ENCODE data around the gene OR8K5.
"Not testable (repeated sequence)": the region's sequence is repeated elsewhere in the genome, so short reads cannot be mapped to it uniquely, and the experiment has no call there.

Gene OR8K5

DNA sequence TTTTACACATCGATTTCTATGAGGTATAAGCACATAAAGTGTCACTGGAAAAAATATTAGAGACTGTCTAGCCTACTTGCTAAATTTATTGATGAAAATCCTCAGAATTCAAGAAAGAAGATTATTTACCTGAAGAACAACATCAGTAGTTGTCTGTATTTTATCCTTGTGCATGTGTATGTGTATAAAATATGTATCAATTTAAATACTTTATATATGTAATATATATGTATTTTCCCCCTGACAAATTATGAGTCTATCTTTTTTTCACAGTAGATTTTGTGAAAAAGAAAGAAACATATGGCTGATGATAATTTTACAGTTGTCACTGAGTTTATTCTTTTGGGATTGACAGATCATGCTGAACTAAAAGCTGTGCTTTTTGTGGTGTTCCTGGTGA lies 16.2 kb upstream of the OR8K5 start, which contains the start of gene OR5J2:
Gene OR5J2, plus strand, starts transcription at position 301 of the 400 bp plus-strand sequence. Its CDS starts 0 bp downstream, at position 301.
- ChIA-PET CTCF (no interaction called here), POLR2A (no interaction called here)
- TF ChIP-seq, protein P1, sequence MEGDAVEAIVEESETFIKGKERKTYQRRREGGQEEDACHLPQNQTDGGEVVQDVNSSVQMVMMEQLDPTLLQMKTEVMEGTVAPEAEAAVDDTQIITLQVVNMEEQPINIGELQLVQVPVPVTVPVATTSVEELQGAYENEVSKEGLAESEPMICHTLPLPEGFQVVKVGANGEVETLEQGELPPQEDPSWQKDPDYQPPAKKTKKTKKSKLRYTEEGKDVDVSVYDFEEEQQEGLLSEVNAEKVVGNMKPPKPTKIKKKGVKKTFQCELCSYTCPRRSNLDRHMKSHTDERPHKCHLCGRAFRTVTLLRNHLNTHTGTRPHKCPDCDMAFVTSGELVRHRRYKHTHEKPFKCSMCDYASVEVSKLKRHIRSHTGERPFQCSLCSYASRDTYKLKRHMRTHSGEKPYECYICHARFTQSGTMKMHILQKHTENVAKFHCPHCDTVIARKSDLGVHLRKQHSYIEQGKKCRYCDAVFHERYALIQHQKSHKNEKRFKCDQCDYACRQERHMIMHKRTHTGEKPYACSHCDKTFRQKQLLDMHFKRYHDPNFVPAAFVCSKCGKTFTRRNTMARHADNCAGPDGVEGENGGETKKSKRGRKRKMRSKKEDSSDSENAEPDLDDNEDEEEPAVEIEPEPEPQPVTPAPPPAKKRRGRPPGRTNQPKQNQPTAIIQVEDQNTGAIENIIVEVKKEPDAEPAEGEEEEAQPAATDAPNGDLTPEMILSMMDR (IDR thresholded peaks at IDR 0.05; ENCODE audit: insufficient read depth, low read length, missing control alignments) = no peak
- no peak within 1 kb of the TSS for H3K4me3 ChIP-seq (ENCODE audit: low read depth, low read length)
- DNase-seq (ENCODE audit: low read depth, low spot score) = no peak

DNA sequence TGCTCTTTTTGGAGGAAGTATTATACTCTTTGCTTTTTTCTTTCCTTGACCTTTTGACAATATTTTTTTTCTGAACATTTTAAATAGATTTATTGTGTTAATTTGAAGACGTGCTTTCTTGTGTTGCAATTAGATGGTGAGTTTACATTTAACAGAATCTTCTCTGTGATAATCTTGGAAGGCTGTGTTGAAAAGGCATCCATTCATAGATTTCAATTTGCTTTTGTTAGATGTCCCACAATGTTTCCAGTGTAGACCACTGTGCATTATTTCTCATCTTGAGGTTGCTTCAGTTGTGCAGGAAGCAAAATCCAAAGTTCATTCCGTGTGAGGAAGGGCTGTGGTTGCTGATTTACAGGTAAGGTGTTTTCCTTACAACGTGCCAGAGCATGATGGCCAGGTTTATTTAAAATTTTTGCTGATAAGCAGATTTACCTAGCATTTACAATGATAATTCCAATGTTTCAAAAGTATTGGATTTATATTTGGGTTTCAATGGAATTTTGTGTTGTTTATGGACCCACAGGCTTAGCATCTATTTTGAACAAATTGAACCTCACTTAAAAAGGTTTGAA lies 12.2 kb upstream of the OR8K5 start:
- ChIA-PET CTCF (no interaction called here), POLR2A (no interaction called here)
- H3K4me3 ChIP-seq (ENCODE audit: low read depth, low read length) = no peak overlapping the region
- TF ChIP-seq, protein P1 (IDR thresholded peaks at IDR 0.05; ENCODE audit: insufficient read depth, low read length, missing control alignments) = no peak
- DNase-seq (ENCODE audit: low read depth, low spot score) = no peak

DNA sequence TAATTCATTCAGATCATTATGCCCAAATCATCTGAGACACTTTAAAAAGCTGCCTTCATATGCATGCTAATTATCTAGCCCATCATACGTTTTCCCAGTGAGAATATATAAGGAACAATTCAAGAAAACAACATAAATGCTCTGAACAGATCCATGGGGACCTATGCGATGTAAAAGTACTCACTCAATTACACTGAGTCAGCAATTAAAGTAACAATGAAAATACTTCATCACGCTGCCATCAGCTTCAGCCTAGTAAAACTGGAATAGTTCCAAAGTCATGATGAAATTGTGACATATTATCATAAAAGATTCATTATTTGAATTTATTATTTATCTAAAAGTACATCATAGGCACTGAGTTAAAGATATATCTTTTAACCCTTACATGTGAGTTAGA lies 3.7 kb upstream of the OR8K5 start:
- no peak for DNase-seq (ENCODE audit: low read depth, low spot score)
- ChIA-PET POLR2A (no interaction called here), CTCF (no interaction called here)
- H3K4me3 ChIP-seq (ENCODE audit: low read depth, low read length) = no peak overlapping the region
- TF ChIP-seq, protein P1 (IDR thresholded peaks at IDR 0.05; ENCODE audit: insufficient read depth, low read length, missing control alignments) = no peak

DNA sequence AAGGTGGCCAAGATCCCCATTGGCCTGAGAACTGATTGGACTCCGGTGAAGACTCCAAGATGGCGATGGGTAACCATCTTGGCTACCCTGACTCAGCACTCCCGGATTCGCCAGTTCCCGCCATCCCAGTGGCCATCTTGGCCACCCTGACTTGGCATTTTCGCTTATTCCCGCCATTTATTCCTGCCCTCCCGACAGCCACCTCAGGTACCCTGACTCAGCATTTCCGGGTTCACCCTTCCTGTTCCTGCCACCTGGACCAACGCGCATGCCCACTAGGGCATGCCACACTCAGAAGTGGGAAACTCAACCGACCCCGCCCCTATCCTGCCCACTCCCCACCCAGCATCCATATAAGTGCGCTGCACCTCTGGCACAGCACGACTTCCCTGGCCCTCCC lies 7.8 kb downstream of the OR8K5 start:
- CTCF ChIA-PET = no interaction called here
- H3K4me3 ChIP-seq (ENCODE audit: low read depth, low read length) = no peak overlapping the region
- TF ChIP-seq, protein P1 (IDR thresholded peaks at IDR 0.05; ENCODE audit: insufficient read depth, low read length, missing control alignments) = no peak
- POLR2A ChIA-PET = no interaction called here
- DNase-seq (ENCODE audit: low read depth, low spot score) = no peak

DNA sequence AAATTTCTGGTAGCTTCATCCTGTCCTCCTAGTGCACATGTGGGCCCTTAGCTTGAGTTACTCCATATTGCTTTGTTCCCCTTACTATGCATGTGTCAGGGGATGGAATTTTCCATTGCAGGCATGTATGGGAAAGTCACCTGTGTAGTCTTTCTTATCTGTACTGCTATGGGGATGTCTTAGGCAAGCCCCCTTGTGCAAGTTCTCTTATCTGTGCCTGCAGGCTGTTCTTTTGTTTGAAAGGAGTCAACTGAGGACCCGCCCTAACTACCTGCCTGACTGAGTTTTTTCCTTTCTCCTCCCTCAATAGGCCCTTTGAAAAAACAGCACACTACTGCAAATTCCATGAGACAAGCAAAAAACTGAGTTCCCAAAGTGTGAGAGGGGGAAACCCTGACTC lies 8.7 kb downstream of the OR8K5 start:
- POLR2A ChIA-PET = no interaction called here
- DNase-seq (ENCODE audit: low read depth, low spot score) = no peak
- no peak overlapping the region for H3K4me3 ChIP-seq (ENCODE audit: low read depth, low read length)
- TF ChIP-seq, protein P1 (IDR thresholded peaks at IDR 0.05; ENCODE audit: insufficient read depth, low read length, missing control alignments) = no peak
- CTCF ChIA-PET = no interaction called here

DNA sequence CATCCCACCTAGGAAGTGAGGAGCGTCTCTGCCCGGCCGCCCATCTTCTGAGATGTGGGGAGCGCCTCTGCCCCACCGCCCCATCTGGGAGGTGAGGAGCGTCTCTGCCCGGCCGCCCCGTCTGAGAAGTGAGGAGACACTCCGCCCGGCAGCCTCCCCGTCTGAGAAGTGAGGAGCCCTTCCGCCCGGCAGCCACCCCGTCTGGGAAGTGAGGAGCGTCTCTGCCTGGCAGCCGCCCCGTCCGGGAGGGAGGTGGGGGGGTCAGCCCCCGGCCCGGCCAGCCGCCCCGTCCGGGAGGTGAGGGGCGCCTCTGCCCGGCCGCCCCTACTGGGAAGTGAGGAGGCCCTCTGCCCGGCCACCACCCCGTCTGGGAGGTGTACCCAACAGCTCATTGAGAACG lies 16.4 kb downstream of the OR8K5 start:
- CTCF ChIA-PET; POLR2A ChIA-PET; DNase-seq (ENCODE audit: low read depth, low spot score); H3K4me3 ChIP-seq (ENCODE audit: low read depth, low read length): not testable (repeated sequence)

DNA sequence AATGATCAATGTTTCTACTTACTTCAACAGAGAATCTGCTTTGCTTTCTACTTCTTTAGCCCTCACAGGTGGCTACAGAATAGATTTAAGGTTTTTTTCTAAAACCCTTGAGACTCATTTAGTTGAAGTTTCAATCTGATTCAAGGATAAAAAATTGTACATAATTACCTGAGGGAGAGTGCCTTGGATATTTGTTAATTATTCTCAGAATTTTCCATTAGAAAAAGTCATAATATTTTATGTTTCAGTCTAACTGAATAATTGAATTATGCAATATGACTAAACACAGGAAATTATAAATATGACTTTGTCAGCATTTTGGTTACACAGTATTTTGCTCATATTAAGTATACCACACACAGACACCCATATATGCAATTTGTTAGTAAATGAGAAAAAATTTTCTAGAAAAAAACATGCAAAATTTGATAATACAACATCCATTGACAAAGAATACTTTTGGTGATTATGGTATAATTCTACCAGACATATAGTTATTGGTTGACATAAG lies 19.9 kb downstream of the OR8K5 start, which contains the start of gene OR8J3:
Gene OR8J3, minus strand, starts transcription at position 51 of the 511 bp plus-strand sequence. CDS start 2,483 bp downstream, outside the sequence.
- DNase-seq (ENCODE audit: low read depth, low spot score) = no peak
- TF ChIP-seq, protein P1 (IDR thresholded peaks at IDR 0.05; ENCODE audit: insufficient read depth, low read length, missing control alignments) = no peak
- H3K4me3 ChIP-seq (ENCODE audit: low read depth, low read length) = no peak within 1 kb of the TSS
- POLR2A ChIA-PET = no interaction called here
- CTCF ChIA-PET = no interaction called here
